NOMO-1 treated with DMSO at 0.1 percent for 48 hours (cell line): Measurements from ENCODE around the gene LIMS2.

ENCODE experiments used
- DNase-seq: peaks from one replicate; lab custom pipeline; 2025; ENCODE audit not compliant: unreplicated experiment; lab: John Stamatoyannopoulos, UW

Gene LIMS2

GRCh38 chr2:127634626-127635379, 40.5 kb downstream of the LIMS2 start:
- DNase-seq: no peak

- DNase-seq: no peak
These were observed 41.2 kb downstream of the LIMS2 start for GRCh38 chr2:127634066-127634617.

- no peak for DNase-seq
These were observed 41.7 kb downstream of the LIMS2 start for GRCh38 chr2:127633556-127634065.

- no peak for DNase-seq
These were observed 42.5 kb downstream of the LIMS2 start for GRCh38 chr2:127632592-127633489.

GRCh38 chr2:127631997-127632581, 43.2 kb downstream of the LIMS2 start:
- DNase-seq: no peak

GRCh38 chr2:127631541-127631996, 43.8 kb downstream of the LIMS2 start:
- no peak for DNase-seq

- DNase-seq: no peak
These were observed 44.3 kb downstream of the LIMS2 start for GRCh38 chr2:127630864-127631540.

- DNase-seq: no peak
These were observed 45.0 kb downstream of the LIMS2 start for GRCh38 chr2:127630096-127630863.

GRCh38 chr2:127629637-127630036, 45.7 kb downstream of the LIMS2 start:
- no peak for DNase-seq

- DNase-seq: no peak
These were observed 46.3 kb downstream of the LIMS2 start for GRCh38 chr2:127628767-127629614.

- DNase-seq: no peak
These were observed 47.4 kb downstream of the LIMS2 start for GRCh38 chr2:127627740-127628571.

GRCh38 chr2:127626917-127627739, 48.2 kb downstream of the LIMS2 start:
- DNase-seq: no peak

GRCh38 chr2:127626175-127626574, 49.2 kb downstream of the LIMS2 start:
- DNase-seq: no peak

GRCh38 chr2:127625572-127625951, 49.8 kb downstream of the LIMS2 start:
- no peak for DNase-seq

GRCh38 chr2:127624756-127625571, 50.4 kb downstream of the LIMS2 start:
- no peak for DNase-seq

- no peak for DNase-seq
These were observed 51.0 kb downstream of the LIMS2 start for GRCh38 chr2:127624320-127624755.
